Endothelial cell of umbilical vein (primary cell): ENCODE data around the gene HSBP1. TPM values are rescaled to one million over a fixed set of nuclear protein-coding genes. Genes with fewer than 3 reads are reported as not detected.

Experiments
- BruUV-seq: library from RNA; stranded (reverse); fragments of 400-500 nt; replicated peaks from 2 replicates; lab custom pipeline; 2021; lab: Mats Ljungman, UMichigan
- CTCF ChIA-PET: fragments of 300-600, 350-600 bp; sonication (Branson Sonifier 250); formaldehyde crosslinking; loops from one replicate; lab custom pipeline; 2021; ENCODE audit warnings: antibody characterized with exemption, inconsistent platforms; lab: Charles Lee
- POLR2A ChIA-PET: fragments of 300-600, 350-600 bp; sonication (Branson Sonifier 250); formaldehyde crosslinking; loops from one replicate; lab custom pipeline; 2021; ENCODE audit warnings: antibody characterized with exemption, inconsistent platforms; lab: Charles Lee
- DNase-seq: peaks from one replicate; pipeline ENCODE4 v3.0.0-alpha.2; 2011; ENCODE audit warnings: low read depth, low spot score
- FAIRE-seq: peaks from 2 replicates; lab custom pipeline; 2011; peaks lifted over from hg19 to GRCh38; lab: Jason Lieb, UNC
- H2AFZ ChIP-seq: 2 replicates; pipeline ENCODE4 v1.6.0; 2012; ENCODE audit warnings: low read depth, low read length, control low read depth, inconsistent platforms
- H3K27ac ChIP-seq: 2 replicates; pipeline ENCODE4 v1.5.1; 2011; ENCODE audit warnings: low read depth, mild to moderate bottlenecking, control low read depth, low read length, moderate library complexity; ENCODE audit not compliant: insufficient read depth
- H3K27me3 ChIP-seq, 2 experiments: 2 replicates each; pipeline versions ENCODE4 v1.6.0 to v1.6.1; 2011; ENCODE audit warnings: low read length in 2 of 2, mixed read lengths in 1 of 2; ENCODE audit not compliant: control insufficient read depth in 2 of 2, insufficient read depth in 2 of 2
- H3K36me3 ChIP-seq, 2 experiments: 2 replicates in 1 of 2; 3 replicates in 1 of 2; pipeline ENCODE4 v1.5.1; 2011; ENCODE audit warnings: low read length in 2 of 2, mild to moderate bottlenecking in 1 of 2, moderate library complexity in 1 of 2; ENCODE audit not compliant: control insufficient read depth in 2 of 2, insufficient read depth in 2 of 2; ENCODE audit errors: extremely low read depth in 1 of 2
- H3K4me1 ChIP-seq: 3 replicates; pipeline ENCODE4 v1.5.1; 2011; ENCODE audit warnings: mild to moderate bottlenecking, low read length; ENCODE audit not compliant: control insufficient read depth, insufficient read depth; ENCODE audit errors: extremely low read depth
- H3K4me2 ChIP-seq: 2 replicates; pipeline ENCODE4 v1.6.1; 2011; ENCODE audit warnings: low read length, control low read depth, mixed read lengths; ENCODE audit not compliant: insufficient read depth
- H3K4me3 ChIP-seq, 3 experiments: fragments of 200-600 bp in 1 of 3; sonication (generic), shearing (Covaris generic) in 1 of 3; replicated peaks in 1 of 3; 2 replicates each; pipeline ENCODE4 v1.5.1; 2011 to 2016; ENCODE audit warnings: control low read depth in 3 of 3, low read length in 3 of 3, mild to moderate bottlenecking in 2 of 3, inconsistent platforms in 1 of 3, low read depth in 1 of 3, moderate library complexity in 1 of 3; ENCODE audit not compliant: insufficient read depth in 1 of 3
- H3K79me2 ChIP-seq: 2 replicates; pipeline ENCODE4 v1.6.0; 2012; ENCODE audit warnings: low read length, inconsistent platforms; ENCODE audit not compliant: control insufficient read depth, insufficient read depth
- H3K9ac ChIP-seq: replicated peaks from 2 replicates; pipeline ENCODE3; 2011; ENCODE audit warnings: low read length, control low read depth; ENCODE audit not compliant: insufficient read depth; ENCODE audit errors: extremely low read depth
- H3K9me1 ChIP-seq: replicated peaks from 3 replicates; pipeline ENCODE4 v1.6.0; 2011; ENCODE audit warnings: mild to moderate bottlenecking, low read length; ENCODE audit not compliant: control insufficient read depth, insufficient read depth; ENCODE audit errors: extremely low read depth
- H3K9me3 ChIP-seq: replicated peaks from 2 replicates; pipeline ENCODE4 v1.5.1; 2012; ENCODE audit warnings: low read length, inconsistent platforms; ENCODE audit not compliant: control insufficient read depth, insufficient read depth
- H4K20me1 ChIP-seq: replicated peaks from 2 replicates; pipeline ENCODE3; 2011; ENCODE audit warnings: mild to moderate bottlenecking, low read length; ENCODE audit not compliant: control insufficient read depth, insufficient read depth; ENCODE audit errors: extremely low read depth
- CTCF ChIP-seq, 2 donors: IDR thresholded peaks; 1 replicate in 1 of 2; 2 replicates in 1 of 2; pipeline ENCODE4 v1.5.1; 2011; ENCODE audit warnings: low read length in 2 of 2, mild to moderate bottlenecking in 2 of 2, moderate library complexity in 2 of 2, control low read depth in 1 of 2, inconsistent platforms in 1 of 2, low read depth in 1 of 2; ENCODE audit not compliant: insufficient read depth in 1 of 2; ENCODE audit errors: extremely low read depth in 1 of 2
- EZH2 ChIP-seq: IDR thresholded peaks from 2 replicates; pipeline ENCODE4 v1.6.1; 2012; ENCODE audit warnings: borderline replicate concordance, low read depth, mild to moderate bottlenecking, moderate library complexity, low read length, inconsistent platforms; ENCODE audit not compliant: severe bottlenecking
- FOS ChIP-seq: IDR thresholded peaks from 2 replicates; pipeline ENCODE4 v1.6.1; 2011; ENCODE audit warnings: mild to moderate bottlenecking, low read length, moderate library complexity, borderline replicate concordance; ENCODE audit not compliant: insufficient read depth
- GATA2 ChIP-seq: IDR thresholded peaks from 2 replicates; pipeline ENCODE4 v1.7.0; 2011; ENCODE audit warnings: low read depth, mild to moderate bottlenecking, moderate library complexity, mixed read lengths, low read length; ENCODE audit not compliant: insufficient read length, insufficient read depth
- JUN ChIP-seq: IDR thresholded peaks from 2 replicates; pipeline ENCODE4 v1.6.1; 2011; ENCODE audit warnings: borderline replicate concordance, low read depth; ENCODE audit not compliant: insufficient read length, insufficient read depth
- MYC ChIP-seq: IDR thresholded peaks from one replicate; pipeline ENCODE4 v1.6.1; 2011; ENCODE audit warnings: mild to moderate bottlenecking, low read depth, low read length
- POLR2A ChIP-seq: IDR thresholded peaks from 2 replicates; pipeline ENCODE4 v1.6.1; 2012; ENCODE audit warnings: low read depth, mild to moderate bottlenecking, control low read depth, low read length
- POLR2AphosphoS5 ChIP-seq: IDR thresholded peaks from 2 replicates; pipeline ENCODE4 v1.6.1; 2012; ENCODE audit warnings: low read depth, mild to moderate bottlenecking, control low read depth, low read length, moderate library complexity; ENCODE audit not compliant: insufficient read depth
- dilution Hi-C: fragments of 300-500 bp; cut with MboI; formaldehyde crosslinking; loops from one replicate; pipeline ENCODE4 v1.15.0; 2019; ENCODE audit warnings: low sequenced_read_pairs; ENCODE audit not compliant: extremely low pct_ligation_motif_present
- intact Hi-C: fragments of 100-400 bp; cut with micrococcal nuclease; formaldehyde crosslinking; loops from one replicate; pipeline ENCODE4 v1.10.0; 2022
- polyA plus RNA-seq, 4 experiments: library from polyadenylated mRNA; depleted of rRNA in 3 of 4; stranded (reverse) in 3 of 4; unstranded in 1 of 4; fragments of >200 nt; gene quantifications; 2 replicates each; pipeline versions ENCODE4 v1.2.1 to v1.2.3, GENCODE V29; 2011 to 2012; ENCODE audit warnings: missing spikeins in 1 of 4
- total RNA-seq: library from RNA; stranded (reverse); gene quantifications from 2 replicates; pipeline ENCODE4 v1.2.3, GENCODE V29; 2021
- TF ChIP-seq, protein P1 (sequence below): IDR thresholded peaks from 2 replicates; pipeline ENCODE4 v1.6.1; 2011; ENCODE audit not compliant: insufficient read depth, insufficient read length

HSBP1 gene
- total and polyA plus RNA-seq, 2 donors (not counting 3 experiments of a cell fraction or from before 2014, with no cell fraction given): 40.8 to 136 TPM

- intact Hi-C loops: no loop called here
- Histone ChIP-seq H3K9me1 (no peaks in the 10 kb centered on the region), H3K27ac (no peak overlapping the region), H3K9ac (no peak overlapping the region), H3K4me3 (no peak overlapping the region), H3K9me3 (no peaks in the 10 kb centered on the region), H2AFZ (no peak overlapping the region), H4K20me1 (no peaks in the 10 kb centered on the region), H3K27me3 (no peaks in the 10 kb centered on the region), H3K36me3 (no peaks in the 10 kb centered on the region), H3K79me2 (no peaks in the 10 kb centered on the region), H3K4me1 (no peaks in the 10 kb centered on the region), H3K4me2 (no peak overlapping the region)
- ChIA-PET POLR2A (no interaction called here), CTCF (no interaction called here)
- dilution Hi-C loops: no loop called here
- TF ChIP-seq POLR2AphosphoS5: no peak
- no peak for TF ChIP-seq CTCF (IDR thresholded peaks at IDR 0.05; ENCODE audit: extremely low read depth in 1 of 2, insufficient read depth in 1 of 2, low read depth in 1 of 2, low read length in 2 of 2)
- no peak for TF ChIP-seq GATA2
- no peak for TF ChIP-seq FOS
- no peak for TF ChIP-seq JUN
- TF ChIP-seq, protein P1, sequence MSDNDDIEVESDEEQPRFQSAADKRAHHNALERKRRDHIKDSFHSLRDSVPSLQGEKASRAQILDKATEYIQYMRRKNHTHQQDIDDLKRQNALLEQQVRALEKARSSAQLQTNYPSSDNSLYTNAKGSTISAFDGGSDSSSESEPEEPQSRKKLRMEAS: no peak
- TF ChIP-seq POLR2A: no peak
- TF ChIP-seq EZH2: no peak
- no peak for TF ChIP-seq MYC
- BruUV-seq: no TSS peak
- no peak for DNase-seq
- no peak for FAIRE-seq
Measured at GRCh38 chr16:83762141-83762991, 45.4 kb upstream of the HSBP1 start.
